C4-2B (cell line): ENCODE results near the gene POLR2J.
A peak's percentile ranks its signal among the peaks of the same experiment; 100 is the strongest.

Experiments
- ZFX ChIP-seq: fragments of 450-650 bp; IDR thresholded peaks from 2 replicates; pipeline ENCODE4 v1.6.1; 2017
- TF ChIP-seq, protein P1 (sequence below): fragments of 450-650 bp; conservative IDR thresholded peaks from 2 replicates; pipeline ENCODE4 v1.5.1; 2017; ENCODE audit warnings: mild to moderate bottlenecking

- TF ChIP-seq, protein P1, sequence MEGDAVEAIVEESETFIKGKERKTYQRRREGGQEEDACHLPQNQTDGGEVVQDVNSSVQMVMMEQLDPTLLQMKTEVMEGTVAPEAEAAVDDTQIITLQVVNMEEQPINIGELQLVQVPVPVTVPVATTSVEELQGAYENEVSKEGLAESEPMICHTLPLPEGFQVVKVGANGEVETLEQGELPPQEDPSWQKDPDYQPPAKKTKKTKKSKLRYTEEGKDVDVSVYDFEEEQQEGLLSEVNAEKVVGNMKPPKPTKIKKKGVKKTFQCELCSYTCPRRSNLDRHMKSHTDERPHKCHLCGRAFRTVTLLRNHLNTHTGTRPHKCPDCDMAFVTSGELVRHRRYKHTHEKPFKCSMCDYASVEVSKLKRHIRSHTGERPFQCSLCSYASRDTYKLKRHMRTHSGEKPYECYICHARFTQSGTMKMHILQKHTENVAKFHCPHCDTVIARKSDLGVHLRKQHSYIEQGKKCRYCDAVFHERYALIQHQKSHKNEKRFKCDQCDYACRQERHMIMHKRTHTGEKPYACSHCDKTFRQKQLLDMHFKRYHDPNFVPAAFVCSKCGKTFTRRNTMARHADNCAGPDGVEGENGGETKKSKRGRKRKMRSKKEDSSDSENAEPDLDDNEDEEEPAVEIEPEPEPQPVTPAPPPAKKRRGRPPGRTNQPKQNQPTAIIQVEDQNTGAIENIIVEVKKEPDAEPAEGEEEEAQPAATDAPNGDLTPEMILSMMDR, result no peak
- TF ChIP-seq ZFX, result peak; percentile 36; the same call in 1 of the 2 replicates
These were observed 14.0 kb downstream of the POLR2J start, which contains the start of the genes ALKBH4 and LRWD1 for GRCh38 chr7:102464577-102465280.
